Stimulated activated CD4-positive, alpha-beta T cell treated with anti-CD3 and anti-CD28 coated beads, Interleukin-4, amount 100 ng/mL, for 48 hours (primary cell): ENCODE measurements around the gene TPM1.
"Not testable (repeated sequence)": the region's sequence is repeated elsewhere in the genome, so short reads cannot be mapped to it uniquely, and the experiment has no call there.

Source experiments
- DNase-seq, 2 donors: peaks; one replicate each; pipeline ENCODE4 v3.0.0-alpha.2; 2020; ENCODE audit warnings: low read depth in 2 of 2

Gene TPM1

DNA sequence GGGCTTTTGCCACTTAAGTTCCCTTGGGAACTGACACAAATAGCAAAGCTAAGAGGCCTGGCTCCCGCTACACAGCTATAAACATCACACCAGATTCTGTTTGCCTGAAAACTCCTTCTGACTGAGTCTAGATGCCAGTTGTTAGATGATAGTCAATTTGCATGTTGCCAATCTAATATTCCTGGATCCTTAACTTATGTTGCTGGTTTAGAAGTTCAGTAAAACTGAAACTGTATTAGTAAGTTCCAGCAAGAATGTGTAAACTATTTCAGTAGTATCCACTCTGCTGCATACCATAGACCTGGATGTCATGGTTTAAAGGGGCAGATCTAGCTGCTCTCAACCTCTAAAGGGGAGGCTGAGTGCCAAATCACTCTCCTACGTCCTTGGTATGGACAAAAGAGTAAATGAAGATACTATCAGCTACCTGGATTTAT is 52.0 kb downstream of the TPM1 start:
- DNase-seq, result no peak

- no peak for DNase-seq
Observed at GRCh38 chr15:63096178-63096577, 53.6 kb downstream of the TPM1 start.

GRCh38 chr15:63098901-63099300 is 56.4 kb downstream of the TPM1 start:
- not testable (repeated sequence) for DNase-seq

GRCh38 chr15:63099581-63099980 is 57.0 kb downstream of the TPM1 start:
- not testable (repeated sequence) for DNase-seq

DNA sequence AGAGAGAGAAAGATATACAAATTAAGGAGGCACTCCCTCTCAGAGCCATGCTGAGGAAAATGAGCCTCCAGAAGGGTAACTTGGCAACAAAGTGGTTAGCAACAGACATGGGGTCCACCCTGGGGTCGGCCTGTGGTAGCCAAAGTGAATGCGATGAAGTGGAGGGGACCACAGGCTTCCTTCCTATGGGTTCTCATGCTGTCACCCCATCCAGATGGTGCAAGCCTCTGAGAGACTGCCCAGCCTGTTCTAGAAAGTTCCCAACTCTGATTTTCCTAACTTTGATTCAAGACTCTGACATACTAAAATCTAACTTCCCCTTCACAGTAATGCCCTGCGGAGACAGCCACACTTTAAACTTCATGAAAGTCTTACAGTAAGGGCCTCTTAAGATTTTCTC is 60.9 kb downstream of the TPM1 start:
- no peak for DNase-seq

DNA sequence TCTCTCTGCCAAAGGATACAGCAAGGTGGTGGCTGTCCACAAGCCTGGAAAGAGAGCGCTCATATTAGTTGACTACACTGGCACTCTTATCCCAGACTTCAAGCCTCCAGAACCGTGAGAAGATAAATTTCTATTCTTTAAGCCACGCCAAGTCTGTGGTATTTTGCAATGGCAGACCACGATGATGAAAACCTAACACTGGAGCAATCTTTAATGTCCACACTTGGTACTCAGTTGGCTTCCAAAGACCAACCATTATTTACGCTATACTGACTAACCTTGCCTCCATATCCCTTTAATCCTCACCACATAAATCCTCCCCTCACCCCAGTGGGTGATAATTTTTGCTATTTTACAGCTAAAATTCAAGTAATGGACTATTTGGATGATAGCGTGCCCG is 62.2 kb downstream of the TPM1 start:
- no peak for DNase-seq

DNA sequence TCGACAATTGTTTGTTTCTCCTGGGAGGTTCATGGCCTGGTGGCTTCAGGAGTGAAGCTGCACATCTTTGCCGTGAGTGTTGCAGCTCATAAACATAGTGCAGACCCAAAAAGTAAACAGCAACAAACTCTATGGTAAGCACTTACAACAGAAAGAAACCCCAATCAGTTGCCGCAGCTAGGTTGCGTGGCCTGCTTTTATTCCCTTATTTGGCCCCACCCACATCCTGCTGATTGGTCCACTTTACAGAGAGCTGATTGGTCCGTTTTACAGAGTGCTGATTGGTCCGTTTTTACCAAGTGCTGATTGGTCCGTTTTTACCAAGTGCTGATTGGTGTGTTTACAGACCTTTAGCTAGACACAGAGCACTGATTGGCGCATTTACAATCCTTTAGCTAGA is 62.8 kb downstream of the TPM1 start:
- not testable (repeated sequence) for DNase-seq

GRCh38 chr15:63107895-63108546 is 65.5 kb downstream of the TPM1 start:
- DNase-seq, result no peak

DNA sequence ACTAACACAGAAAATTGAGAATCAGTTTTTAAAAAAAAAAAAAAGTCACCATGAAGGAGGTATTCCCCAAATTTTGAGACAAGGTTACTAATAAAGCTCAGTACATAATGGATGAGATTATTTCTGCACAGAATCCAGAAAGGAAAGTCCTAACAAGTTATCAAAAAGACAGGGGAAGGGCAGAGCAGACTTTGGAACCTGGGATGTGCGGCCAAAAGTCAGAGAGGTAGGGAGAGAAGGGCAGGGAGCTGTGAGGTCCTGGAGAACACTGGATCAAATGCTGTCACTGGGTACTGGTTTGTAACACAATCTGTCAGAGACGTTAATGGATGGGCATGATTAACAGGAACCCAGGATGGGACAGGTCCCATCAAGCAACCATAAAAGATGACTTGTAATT is 67.0 kb downstream of the TPM1 start:
- DNase-seq, result no peak

GRCh38 chr15:63109920-63110319 is 67.4 kb downstream of the TPM1 start:
- DNase-seq, result no peak

- DNase-seq, result no peak
Observed at GRCh38 chr15:63110428-63111026, 68.0 kb downstream of the TPM1 start.

- no peak for DNase-seq
Observed at GRCh38 chr15:63111481-63111880, 68.9 kb downstream of the TPM1 start.

- no peak for DNase-seq
Observed at GRCh38 chr15:63112871-63113270, 70.3 kb downstream of the TPM1 start.

DNA sequence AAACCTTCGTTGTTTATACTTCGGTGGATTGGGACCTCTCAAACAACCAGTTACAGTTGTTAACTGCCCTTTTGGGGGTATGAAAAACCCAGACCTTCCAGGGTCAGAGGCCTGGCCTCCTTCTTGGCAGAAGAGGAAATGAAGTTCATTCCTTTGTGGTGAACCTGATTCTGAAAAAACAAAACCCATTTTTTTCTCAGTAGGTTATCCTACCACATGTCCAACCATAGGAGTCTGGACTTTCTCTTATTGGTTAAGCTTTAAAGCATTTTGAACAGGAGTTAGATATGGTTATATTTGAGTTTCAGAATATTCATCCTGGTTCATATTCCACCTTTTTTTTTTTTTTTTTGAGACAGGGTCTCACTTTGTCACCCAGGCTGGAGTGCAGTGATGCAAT is 71.9 kb downstream of the TPM1 start:
- no peak for DNase-seq
